GM10266 (cell line): ENCODE data around the gene EFCAB8.

Experiments used
- DNase-seq: peaks from one replicate; pipeline ENCODE4 v3.0.0; 2012; ENCODE audit errors: extremely low spot score
- CTCF ChIP-seq: IDR thresholded peaks from 2 replicates; pipeline ENCODE4 v1.5.1; 2012; ENCODE audit warnings: mild to moderate bottlenecking, low read depth; ENCODE audit not compliant: control insufficient read depth, insufficient read depth; ENCODE audit errors: missing control alignments

The EFCAB8 gene

GRCh38 chr20:32920066-32920465 lies 61.3 kb downstream of the EFCAB8 start:
- no peak for DNase-seq
- no peak for TF ChIP-seq CTCF

GRCh38 chr20:32920530-32921298 lies 62.0 kb downstream of the EFCAB8 start:
- no peak for DNase-seq
- TF ChIP-seq CTCF, result no peak

DNA sequence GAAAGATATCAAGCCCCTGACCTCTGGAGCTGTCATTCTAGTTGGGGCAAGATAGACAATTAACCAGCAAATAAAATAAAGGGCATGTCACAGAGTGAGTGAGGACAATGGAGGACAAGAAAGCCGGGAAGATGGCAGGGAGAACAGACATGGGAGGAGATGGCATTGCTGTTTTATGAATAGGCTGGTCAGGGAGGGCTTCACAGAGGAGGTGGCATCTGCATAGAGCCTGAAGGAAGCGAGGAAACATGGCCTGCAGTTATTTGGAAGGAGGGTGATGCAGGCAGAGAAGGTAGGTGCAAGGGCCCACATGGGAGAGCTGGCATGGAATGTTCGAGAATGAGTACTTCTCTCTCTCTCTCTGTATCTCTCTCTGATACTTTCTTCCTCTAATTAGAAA lies 63.7 kb downstream of the EFCAB8 start:
- TF ChIP-seq CTCF, result no peak
- DNase-seq, result no peak

- no peak for DNase-seq
- TF ChIP-seq CTCF, result no peak
Measured at GRCh38 chr20:32924781-32925180, 66.1 kb downstream of the EFCAB8 start.

GRCh38 chr20:32925481-32926196 lies 66.9 kb downstream of the EFCAB8 start:
- no peak for TF ChIP-seq CTCF
- DNase-seq, result no peak

DNA sequence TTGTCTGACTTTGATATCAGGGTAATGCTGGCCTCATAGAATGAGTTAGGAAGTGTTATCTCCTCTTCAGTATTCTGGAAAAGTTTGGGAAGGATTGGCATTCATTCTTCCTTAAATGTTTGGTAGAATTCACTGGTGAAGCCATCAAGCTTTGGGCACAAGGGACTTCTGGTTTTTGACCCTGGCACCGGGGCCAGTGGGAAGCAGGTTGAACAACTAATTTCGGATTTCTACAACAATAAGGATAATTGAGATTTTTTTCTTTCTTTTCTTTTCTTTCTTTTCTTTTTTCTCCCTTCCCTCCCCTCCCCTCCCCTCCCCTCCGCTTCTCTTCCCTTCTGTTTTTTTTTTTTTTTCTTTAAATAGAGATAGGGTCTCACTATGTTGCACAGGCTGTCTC lies 70.4 kb downstream of the EFCAB8 start:
- no peak for TF ChIP-seq CTCF
- DNase-seq, result no peak

DNA sequence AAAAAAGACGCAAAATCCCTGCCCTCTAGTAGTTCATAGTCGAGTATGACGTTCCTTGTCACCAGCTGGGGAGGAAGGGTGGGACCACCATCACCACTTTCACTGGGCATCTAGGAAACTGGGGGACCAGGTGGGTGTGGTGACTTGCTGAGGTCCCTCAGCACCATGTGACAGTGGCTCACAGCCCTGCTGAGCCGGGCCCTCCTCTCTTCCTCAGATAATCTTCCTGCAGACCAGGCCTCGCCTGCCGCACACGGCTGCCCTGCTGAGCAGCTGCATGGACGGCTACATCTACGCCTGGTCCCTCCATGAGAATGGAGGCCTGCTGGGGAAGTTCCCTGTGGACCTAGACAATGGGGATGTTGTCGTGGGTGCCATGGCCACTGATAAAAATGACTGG lies 71.5 kb downstream of the EFCAB8 start:
- no peak for TF ChIP-seq CTCF
- no peak for DNase-seq
